Lung (tissue), 12 donors: ENCODE data around the gene LIPG. TPM values are rescaled to one million over a fixed set of nuclear protein-coding genes. Genes with fewer than 3 reads are reported as not detected.
A peak's percentile ranks its signal among the peaks of the same experiment; 100 is the strongest.
"Not testable (repeated sequence)": the region's sequence is repeated elsewhere in the genome, so short reads cannot be mapped to it uniquely, and the experiment has no call there.

ENCODE experiments used
- ATAC-seq: fragments of 200-7000 bp; cut with Tn5 transposase; one replicate; pipeline ENCODE4 v1.9.1; 2020; ENCODE audit warnings: moderate number of reproducible peaks; ENCODE audit not compliant: insufficient read depth, low FRiP score
- DNase-seq, 3 donors: peaks; one replicate each; pipeline ENCODE4 v3.0.0-alpha.2; 2013 to 2017
- H3K27ac ChIP-seq, 2 donors: one replicate each; pipeline ENCODE4 v1.5.1; 2013; ENCODE audit warnings: mild to moderate bottlenecking in 2 of 2, moderate library complexity in 2 of 2, control low read depth in 1 of 2, inconsistent platforms in 1 of 2, low read depth in 1 of 2, low read length in 1 of 2
- H3K27me3 ChIP-seq, 3 donors: one replicate each; pipeline ENCODE4 v1.5.1; 2013; ENCODE audit warnings: low read length in 2 of 3; ENCODE audit not compliant: control insufficient read depth in 3 of 3, insufficient read depth in 3 of 3
- H3K36me3 ChIP-seq, 4 donors: one replicate each; pipeline ENCODE4 v1.5.1; 2013; ENCODE audit warnings: low read length in 4 of 4, mild to moderate bottlenecking in 1 of 4, moderate library complexity in 1 of 4; ENCODE audit not compliant: control insufficient read depth in 4 of 4, insufficient read depth in 4 of 4
- H3K4me1 ChIP-seq, 5 donors: one replicate each; pipeline ENCODE4 v1.5.1; 2013; ENCODE audit warnings: low read length in 5 of 5, mild to moderate bottlenecking in 2 of 5, moderate library complexity in 1 of 5; ENCODE audit not compliant: control insufficient read depth in 5 of 5, insufficient read depth in 5 of 5
- H3K4me3 ChIP-seq: one replicate; pipeline ENCODE4 v1.5.1; 2013; ENCODE audit warnings: mild to moderate bottlenecking, control low read depth, moderate library complexity
- H3K9ac ChIP-seq, 2 donors: one replicate each; pipeline ENCODE4 v1.5.1; 2013; ENCODE audit warnings: low read length in 2 of 2, control low read depth in 1 of 2; ENCODE audit not compliant: insufficient read depth in 1 of 2
- H3K9me3 ChIP-seq, 4 donors: one replicate each; pipeline ENCODE4 v1.5.1; 2013; ENCODE audit warnings: low read length in 3 of 4, mild to moderate bottlenecking in 1 of 4, moderate library complexity in 1 of 4; ENCODE audit not compliant: control insufficient read depth in 4 of 4, insufficient read depth in 3 of 4
- WGBS, 2 donors: extraction: QIAGEN DNeasy Blood & Tissue Kit; methylation state at CpG; one replicate each; pipeline ENCODE4 v1.1.7; 2013; 5-methylcytosine and 5-hydroxymethylcytosine counted together
- polyA plus RNA-seq, 2 donors: library from polyadenylated mRNA; stranded (reverse); fragments of 200-250 nt; gene quantifications; one replicate each; pipeline ENCODE4 v1.2.1, GENCODE V29; 2013
- total RNA-seq, 2 donors: library from RNA; depleted of rRNA in 1 of 2; stranded (reverse); fragments of >200 nt in 1 of 2; gene quantifications; one replicate each; pipeline ENCODE4 v1.2.1, GENCODE V29; 2014 to 2021
- TF ChIP-seq, protein P1 (sequence below): IDR thresholded peaks from 2 replicates; pipeline ENCODE4 v1.5.1; 2012; ENCODE audit warnings: mild to moderate bottlenecking; ENCODE audit errors: control extremely low read depth, extremely low read depth
- donor health status: control.
- donor health status: control.
- donor health status: Bipolar disorder and iron deficiency.
- donor health status: healthy.
- donor health status: DM: yes; HTN: yes; CAD: no.

The LIPG gene
- total and polyA plus RNA-seq, 4 donors, result 3.7 to 93.9 (median 9.7) TPM

DNA sequence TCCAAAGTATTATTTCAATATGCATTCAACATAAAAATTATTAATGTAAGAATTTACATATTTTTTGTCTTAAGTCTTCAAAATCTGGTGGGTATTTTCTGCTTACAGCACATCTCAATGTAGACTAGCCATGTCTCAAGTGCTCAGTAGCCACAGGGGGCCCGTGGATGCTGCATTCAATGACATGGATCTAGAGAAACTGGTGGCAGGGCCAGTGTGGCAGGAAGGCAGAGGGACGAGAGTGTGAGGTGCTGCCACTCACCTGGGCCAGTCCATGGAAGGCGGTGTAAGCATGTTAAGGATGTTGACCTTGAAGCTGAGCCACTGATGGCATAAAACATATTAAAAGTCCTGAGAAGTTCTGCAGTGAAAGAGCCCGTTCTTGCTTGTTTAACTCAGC lies 6.2 kb upstream of the LIPG start:
- Histone ChIP-seq H3K27ac (no peak overlapping the region), H3K36me3 (no peaks in the 10 kb centered on the region), H3K9ac (no peak overlapping the region), H3K4me3 (no peak overlapping the region), H3K27me3 (peaks cover 0 to 8% (median 8%) of the 10 kb centered on the region in 3 donors), H3K4me1 (peaks cover 0 to 4% (median 0%) of the 10 kb centered on the region in 5 donors), H3K9me3 (peaks cover 0 to 1% (median 0%) of the 10 kb centered on the region in 4 donors)
- ATAC-seq (no peak), DNase-seq (no peak)
- TF ChIP-seq, protein P1, sequence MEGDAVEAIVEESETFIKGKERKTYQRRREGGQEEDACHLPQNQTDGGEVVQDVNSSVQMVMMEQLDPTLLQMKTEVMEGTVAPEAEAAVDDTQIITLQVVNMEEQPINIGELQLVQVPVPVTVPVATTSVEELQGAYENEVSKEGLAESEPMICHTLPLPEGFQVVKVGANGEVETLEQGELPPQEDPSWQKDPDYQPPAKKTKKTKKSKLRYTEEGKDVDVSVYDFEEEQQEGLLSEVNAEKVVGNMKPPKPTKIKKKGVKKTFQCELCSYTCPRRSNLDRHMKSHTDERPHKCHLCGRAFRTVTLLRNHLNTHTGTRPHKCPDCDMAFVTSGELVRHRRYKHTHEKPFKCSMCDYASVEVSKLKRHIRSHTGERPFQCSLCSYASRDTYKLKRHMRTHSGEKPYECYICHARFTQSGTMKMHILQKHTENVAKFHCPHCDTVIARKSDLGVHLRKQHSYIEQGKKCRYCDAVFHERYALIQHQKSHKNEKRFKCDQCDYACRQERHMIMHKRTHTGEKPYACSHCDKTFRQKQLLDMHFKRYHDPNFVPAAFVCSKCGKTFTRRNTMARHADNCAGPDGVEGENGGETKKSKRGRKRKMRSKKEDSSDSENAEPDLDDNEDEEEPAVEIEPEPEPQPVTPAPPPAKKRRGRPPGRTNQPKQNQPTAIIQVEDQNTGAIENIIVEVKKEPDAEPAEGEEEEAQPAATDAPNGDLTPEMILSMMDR, result no peak
- 88 to 92% methylated on average over 4 of the region's 4 CpGs for WGBS, 2 donors

DNA sequence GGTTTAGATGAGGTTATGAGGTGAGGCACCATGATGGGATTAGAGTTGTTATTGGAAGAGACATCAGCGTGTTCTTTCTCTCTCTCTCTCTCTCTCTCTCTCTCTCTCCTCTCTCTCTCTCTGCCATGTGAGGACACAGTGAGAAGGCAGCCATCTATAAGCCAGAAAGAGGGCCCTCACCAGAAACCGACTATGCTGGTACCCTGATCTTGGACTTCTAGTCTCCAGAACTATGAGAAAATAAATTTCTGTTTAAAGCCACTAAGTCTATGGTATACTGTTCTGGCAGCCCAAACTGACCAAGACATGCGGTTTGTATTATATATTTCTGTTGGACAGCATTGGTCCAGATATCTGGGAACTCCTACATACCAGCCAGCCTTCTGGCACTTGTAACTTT lies 3.5 kb upstream of the LIPG start:
- Histone ChIP-seq H3K4me1 (peaks cover 0 to 27% (median 14%) of the 10 kb centered on the region in 5 donors), H3K4me3 (no peak overlapping the region), H3K27me3 (peaks cover 0 to 33% (median 31%) of the 10 kb centered on the region in 3 donors), H3K9me3 (peaks cover 0 to 2% (median 0%) of the 10 kb centered on the region in 4 donors), H3K9ac (no peak overlapping the region), H3K27ac (no peak overlapping the region), H3K36me3 (no peaks in the 10 kb centered on the region)
- WGBS, 2 donors, result 73 to 96% methylated on average over 3 of the region's 3 CpGs
- TF ChIP-seq, protein P1, result no peak
- ATAC-seq, result no peak
- no peak for DNase-seq

DNA sequence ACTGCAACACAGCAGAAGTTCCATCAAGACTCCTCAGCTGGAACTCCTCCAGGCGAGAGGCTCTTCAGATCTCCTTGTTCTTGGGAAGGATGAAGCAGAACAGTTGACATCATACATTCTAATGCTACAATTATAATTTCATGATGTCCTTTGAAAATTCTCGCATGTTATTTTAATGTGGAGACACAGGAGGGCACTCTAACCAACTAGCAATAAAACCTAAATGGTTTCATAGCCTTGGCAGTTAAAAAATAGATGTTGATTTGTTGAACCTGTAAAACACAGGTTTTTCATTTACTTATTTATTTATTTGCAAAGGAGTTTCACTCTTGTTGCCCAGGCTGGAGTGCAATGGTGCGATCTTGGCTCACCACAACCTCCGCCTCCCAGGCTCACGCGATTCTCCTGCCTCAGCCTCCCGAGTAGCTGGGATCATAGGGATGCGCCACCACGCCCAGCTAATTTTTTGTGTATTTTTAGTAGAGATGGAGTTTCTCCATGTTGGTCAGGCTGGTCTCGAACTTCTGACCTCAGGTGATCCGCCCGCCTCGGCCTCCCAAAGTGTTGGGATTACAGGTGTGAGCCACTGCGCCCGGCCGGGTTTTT lies 2.4 kb upstream of the LIPG start:
- not testable (repeated sequence) for ATAC-seq, H3K27ac ChIP-seq, H3K9me3 ChIP-seq, H3K4me3 ChIP-seq, H3K9ac ChIP-seq, H3K36me3 ChIP-seq
- TF ChIP-seq, protein P1, result peak; percentile 47
- DNase-seq, result peak in 2 of 3 donors; percentile 63 to 66
- H3K27me3 ChIP-seq, result peaks cover 0 to 41% (median 31%) of the 10 kb centered on the region in 3 donors
- 85% methylated on average over 16 of the region's 16 CpGs for WGBS, 2 donors
- peaks cover 0 to 27% (median 14%) of the 10 kb centered on the region in 5 donors for H3K4me1 ChIP-seq

DNA sequence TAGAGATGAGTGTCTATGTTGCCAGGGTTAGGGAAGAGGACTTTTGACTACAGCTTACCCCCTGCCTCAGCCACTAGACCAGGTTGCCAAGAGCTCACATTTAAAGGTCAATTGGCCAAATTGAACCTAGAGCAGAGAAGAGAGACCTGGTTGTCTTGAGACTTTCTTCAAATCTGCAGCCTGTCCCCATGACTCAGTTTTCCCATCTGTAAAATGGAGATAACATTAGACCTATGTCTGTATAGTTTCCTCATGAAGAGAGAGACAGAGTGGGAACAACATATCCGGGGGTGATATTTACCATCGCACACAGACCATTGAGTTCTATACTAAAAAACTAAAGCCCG lies 1.6 kb upstream of the LIPG start:
- TF ChIP-seq, protein P1, result no peak
- 17 to 20% methylated on average over 3 of the region's 3 CpGs for WGBS, 2 donors
- H3K27ac ChIP-seq, result no peak overlapping the region
- DNase-seq, result no peak
- H3K4me1 ChIP-seq, result peaks cover 0 to 27% (median 14%) of the 10 kb centered on the region in 5 donors
- no peak for ATAC-seq
- no peaks in the 10 kb centered on the region for H3K36me3 ChIP-seq
- H3K9me3 ChIP-seq, result peaks cover 0 to 2% (median 0%) of the 10 kb centered on the region in 4 donors
- no peak overlapping the region for H3K4me3 ChIP-seq
- H3K9ac ChIP-seq, result no peak overlapping the region
- peaks cover 0 to 41% (median 31%) of the 10 kb centered on the region in 3 donors for H3K27me3 ChIP-seq
